ENCODE results near the gene SOST.

GRCh38 chr17:43720311-43721060 lies 38.1 kb downstream of the SOST start:
- no peak for TF ChIP-seq CTCF (IDR thresholded peaks at IDR 0.05)
- TF ChIP-seq EZH2 (IDR thresholded peaks at IDR 0.05; ENCODE audit: borderline replicate concordance, insufficient read depth, low read depth, low read length, poor library complexity, severe bottlenecking): no peak

Measured in B cell (primary cell).